ENCODE results near the gene TAS2R40.

DNA sequence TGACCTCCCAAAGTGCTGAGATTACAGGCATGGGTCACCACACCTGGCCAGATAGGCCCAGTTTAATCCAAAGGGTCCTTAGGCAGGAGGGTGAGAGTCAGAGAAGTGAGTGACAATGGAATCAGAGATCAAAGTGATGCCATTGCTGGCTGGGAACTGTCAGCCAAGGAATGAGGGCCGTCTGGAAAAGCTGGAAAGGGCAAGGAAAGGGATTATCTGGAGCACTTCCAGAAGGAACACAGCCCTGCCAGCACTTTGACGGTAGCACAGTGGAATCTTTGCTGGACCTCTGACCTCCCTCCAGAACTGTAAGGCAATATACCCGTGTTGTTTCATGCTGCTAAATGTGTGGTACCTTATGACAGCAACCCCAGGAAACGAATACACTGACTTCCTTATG is 11.3 kb upstream of the TAS2R40 start:
- TF ChIP-seq, protein P1, sequence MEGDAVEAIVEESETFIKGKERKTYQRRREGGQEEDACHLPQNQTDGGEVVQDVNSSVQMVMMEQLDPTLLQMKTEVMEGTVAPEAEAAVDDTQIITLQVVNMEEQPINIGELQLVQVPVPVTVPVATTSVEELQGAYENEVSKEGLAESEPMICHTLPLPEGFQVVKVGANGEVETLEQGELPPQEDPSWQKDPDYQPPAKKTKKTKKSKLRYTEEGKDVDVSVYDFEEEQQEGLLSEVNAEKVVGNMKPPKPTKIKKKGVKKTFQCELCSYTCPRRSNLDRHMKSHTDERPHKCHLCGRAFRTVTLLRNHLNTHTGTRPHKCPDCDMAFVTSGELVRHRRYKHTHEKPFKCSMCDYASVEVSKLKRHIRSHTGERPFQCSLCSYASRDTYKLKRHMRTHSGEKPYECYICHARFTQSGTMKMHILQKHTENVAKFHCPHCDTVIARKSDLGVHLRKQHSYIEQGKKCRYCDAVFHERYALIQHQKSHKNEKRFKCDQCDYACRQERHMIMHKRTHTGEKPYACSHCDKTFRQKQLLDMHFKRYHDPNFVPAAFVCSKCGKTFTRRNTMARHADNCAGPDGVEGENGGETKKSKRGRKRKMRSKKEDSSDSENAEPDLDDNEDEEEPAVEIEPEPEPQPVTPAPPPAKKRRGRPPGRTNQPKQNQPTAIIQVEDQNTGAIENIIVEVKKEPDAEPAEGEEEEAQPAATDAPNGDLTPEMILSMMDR (IDR thresholded peaks at IDR 0.05; ENCODE audit: extremely low read depth in 1 of 2, insufficient read depth in 1 of 2, low read depth in 1 of 2, low read length in 2 of 2): no peak
- TF ChIP-seq POLR2AphosphoS5 (IDR thresholded peaks at IDR 0.05; ENCODE audit: insufficient read depth, low read depth, low read length): no peak

All from endothelial cell of umbilical vein (primary cell).